HS-5 (cell line): ENCODE measurements around the gene ROPN1L.
"Not testable (repeated sequence)": the region's sequence is repeated elsewhere in the genome, so short reads cannot be mapped to it uniquely, and the experiment has no call there.

Experiments used
- DNase-seq: peaks from one replicate; pipeline ENCODE4 v3.0.0-alpha.2; 2012; ENCODE audit warnings: low read depth

The ROPN1L gene

DNA sequence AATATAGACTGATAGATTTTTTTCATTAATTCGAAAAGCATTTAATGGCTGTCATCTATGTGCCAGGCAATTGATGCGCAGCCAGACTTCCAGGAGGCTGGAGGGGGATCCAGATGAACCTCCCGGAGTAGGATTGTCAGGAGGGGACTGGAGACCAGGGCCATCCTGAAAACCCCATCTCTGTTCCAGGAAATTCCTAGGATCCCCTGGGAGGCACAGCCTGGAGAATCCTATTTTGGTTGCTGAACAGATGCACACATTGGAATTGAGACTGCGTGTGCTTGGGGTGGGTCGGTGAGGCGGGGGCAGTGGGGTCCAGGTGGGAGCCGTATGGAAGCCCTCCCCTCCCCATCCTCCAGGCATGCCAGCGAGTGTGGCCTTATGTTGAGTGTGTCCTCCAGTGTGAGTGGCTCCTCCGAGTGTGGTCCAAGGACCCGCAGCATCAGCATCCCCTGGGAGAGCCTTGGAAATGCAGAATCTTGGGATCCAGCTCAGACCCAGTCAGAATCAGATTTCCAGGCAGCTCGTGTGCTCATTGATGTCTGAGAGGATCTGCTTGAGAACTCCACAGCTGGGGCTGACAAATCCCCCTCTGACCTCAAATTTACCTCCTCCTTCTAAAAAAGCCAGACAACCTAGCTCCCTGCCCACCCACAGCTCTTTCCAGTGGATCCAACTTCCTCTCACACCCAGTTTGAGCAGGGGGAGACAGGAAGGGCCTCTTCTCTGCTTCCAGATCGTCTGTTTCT, 38.7 kb downstream of the ROPN1L start:
- no peak for DNase-seq

GRCh38 chr5:10481241-10481935, 39.7 kb downstream of the ROPN1L start:
- DNase-seq = no peak

DNA sequence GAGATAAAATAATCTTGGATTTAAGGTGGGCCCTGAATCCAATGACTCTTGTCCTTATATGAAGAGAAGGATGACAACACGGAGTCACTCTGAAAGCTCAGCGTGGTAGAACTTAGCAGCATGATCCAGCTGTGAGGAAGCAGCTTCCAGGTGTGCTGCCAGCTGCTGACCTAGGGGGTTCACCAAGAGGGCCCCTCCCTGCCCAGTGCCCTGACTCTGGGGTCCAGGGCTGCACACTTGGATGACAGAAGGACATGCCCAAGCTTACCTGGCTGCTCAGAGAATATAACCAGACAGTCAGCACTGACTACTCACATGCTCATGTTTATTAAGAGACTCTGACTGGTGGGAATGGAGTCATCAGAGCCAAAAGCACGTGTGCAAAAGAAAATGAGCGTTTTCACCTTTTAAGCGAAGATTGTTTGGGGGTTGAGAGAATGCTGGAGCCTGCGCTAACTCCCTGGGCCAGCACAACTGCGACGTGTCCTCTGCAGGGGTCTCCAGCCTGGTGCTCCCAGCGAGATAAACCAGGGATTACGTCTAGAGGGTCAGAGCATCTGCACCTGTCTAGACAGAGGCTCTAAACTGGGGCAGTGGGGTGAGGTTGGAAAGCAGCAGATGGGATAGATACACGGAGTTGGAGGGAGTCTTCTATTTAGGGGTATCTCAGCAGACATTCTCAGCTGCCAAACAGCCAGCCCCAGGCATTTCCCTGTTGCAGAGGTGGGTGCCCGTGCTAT, 41.3 kb downstream of the ROPN1L start:
- DNase-seq = no peak

DNA sequence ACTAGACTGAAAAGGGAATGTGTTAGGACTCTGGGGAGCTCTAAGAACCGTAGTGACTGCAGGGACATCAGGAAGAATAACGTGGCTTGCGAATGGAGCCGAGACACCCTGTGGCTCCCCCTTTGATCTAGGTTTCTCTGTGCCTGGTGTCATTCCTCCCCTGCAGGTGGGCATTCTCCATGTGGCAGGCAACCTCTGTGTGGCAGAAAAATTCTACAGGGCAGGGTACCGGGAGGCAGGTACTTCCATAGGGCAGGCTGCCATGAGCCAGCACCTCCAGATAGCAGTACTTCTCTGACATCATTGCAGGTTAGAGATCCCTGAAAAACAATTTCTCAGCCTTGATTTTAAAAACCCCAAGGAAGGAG, 43.1 kb downstream of the ROPN1L start:
- no peak for DNase-seq

- DNase-seq = no peak
These were observed 43.6 kb downstream of the ROPN1L start for GRCh38 chr5:10485142-10485795.

- DNase-seq = no peak
These were observed 44.2 kb downstream of the ROPN1L start for GRCh38 chr5:10485897-10486296.

DNA sequence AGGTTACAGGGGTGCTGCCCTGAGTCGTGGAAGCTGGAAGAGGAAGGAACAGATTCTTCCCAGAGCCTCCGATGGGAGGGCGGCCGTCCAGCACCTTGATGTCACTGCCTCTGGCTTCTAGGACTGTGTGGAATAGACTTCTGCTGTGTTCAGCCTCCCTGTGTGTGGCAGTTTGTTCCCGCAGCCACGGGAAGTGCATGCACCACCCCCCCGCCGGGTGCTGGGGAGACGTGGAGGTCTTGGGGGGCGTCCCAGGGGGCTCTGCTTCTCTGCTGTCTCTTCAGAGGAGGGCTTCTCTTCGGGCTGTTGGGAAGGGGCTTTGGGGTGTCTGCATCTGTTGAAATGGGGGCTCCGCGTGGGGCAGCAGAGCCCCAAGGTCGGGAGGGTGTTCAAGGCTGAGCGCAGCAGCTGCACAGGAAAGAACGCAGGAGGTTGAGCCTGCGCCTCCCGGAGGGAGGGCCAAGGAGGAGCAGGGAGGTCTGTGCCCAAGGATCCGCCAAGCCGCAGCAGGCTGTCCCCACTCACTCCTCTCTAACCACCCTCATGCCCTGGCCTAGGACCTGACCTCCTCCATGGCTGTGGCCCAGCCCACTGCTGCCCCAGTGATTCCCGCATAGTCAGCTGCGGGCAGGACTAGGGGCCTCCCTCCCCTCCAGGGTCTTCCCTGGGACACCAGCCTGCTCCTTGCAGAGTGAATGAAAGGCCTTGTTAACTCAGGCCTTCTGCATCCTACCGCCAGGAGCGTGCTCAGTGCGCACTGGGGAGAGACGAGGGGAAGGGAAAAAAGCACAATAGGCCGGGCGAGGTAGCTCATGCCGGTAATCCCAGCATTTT, 45.0 kb downstream of the ROPN1L start:
- DNase-seq = no peak

DNA sequence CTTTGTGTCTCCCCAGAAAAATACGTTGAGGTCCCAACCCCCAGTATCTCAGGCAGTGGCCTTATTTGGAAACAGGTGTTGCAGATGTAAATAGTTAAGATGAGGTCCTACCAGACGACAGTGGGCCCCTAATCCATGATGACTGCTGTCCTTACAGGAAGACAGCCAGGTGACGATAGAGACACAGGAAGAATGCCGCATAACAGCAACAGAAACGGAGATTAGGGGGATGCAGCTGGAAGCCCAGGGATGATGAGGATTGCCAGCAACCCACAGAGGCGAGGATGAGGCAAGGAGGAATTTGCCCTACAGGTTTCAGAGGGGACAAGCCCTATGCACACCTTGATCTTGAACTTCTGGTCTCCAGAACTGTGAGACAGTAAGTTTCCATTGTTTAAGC, 46.5 kb downstream of the ROPN1L start:
- DNase-seq = no peak

GRCh38 chr5:10489810-10490426, 48.2 kb downstream of the ROPN1L start:
- DNase-seq = no peak

DNA sequence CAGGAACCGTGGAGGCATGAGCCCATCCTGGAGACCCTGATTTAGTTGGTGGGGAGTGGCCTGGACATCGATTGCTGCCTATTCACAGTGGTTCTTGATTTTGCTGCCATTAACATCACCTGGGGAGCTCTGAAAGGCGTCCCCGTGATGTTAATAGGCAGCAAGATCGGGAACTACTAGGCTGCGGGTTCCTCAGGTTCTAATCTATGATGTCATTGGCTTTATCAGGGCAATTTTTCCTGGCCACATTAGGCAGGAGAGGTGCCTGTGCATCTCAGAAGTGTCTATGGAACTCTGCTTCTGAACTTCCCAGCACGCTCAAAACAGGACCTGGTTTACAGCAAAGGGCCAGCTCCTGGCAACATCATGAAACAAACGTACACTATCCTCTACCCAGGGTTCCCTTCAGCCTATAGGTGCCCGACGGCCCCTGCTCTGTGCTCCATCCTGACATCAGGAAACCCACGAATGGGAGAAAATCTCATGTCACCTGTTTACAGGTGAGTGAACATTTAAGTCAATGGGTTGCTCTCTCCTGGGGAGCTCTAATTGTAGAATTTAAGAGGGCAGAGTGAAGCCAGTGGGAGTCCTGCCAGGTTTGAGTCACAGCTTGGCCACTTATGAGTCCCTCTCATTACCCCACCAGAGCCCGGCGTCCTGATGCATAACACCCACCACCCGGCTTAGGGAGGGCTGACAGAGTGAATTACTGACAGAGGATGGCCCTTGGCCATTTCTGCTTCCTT, 49.4 kb downstream of the ROPN1L start:
- DNase-seq = no peak

DNA sequence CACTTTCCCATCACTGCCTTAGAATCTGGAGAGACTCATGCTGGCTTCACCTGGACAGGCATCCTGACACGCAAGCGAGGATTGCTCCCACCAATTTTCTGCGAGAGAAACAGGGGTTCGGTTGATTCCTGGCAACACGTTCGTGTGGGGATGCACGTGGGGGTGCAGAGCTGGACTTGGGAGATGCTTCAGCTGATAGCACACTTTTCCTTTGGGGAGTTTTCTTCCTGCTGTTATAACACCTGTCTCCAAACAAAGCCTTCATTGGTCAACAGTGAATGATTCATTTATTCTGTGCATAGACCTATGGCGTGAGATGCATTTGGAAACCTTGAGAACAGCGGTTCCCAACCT, 50.0 kb downstream of the ROPN1L start:
- no peak for DNase-seq

DNA sequence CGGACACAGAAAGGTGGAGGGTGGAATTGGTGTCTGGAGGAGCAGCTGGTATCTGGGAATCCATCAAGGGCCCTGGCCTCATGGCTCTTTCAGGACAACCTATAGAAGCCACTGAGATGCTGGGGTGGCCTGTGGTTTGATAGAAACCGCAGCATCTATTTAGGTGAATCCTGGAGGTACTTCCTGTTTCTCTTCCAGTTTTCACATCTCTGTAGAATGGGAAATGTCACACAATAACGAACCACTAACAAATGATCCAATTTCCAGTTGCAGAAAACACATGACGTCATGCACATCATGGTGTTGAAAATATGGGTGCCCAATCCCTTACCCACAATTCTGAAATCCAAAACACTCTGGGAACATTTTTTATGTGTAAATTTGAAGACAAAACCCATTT, 52.2 kb downstream of the ROPN1L start:
- no peak for DNase-seq

GRCh38 chr5:10494497-10494896, 52.8 kb downstream of the ROPN1L start:
- DNase-seq = not testable (repeated sequence)

GRCh38 chr5:10497554-10497953, 55.9 kb downstream of the ROPN1L start:
- DNase-seq = no peak

- DNase-seq = no peak
These were observed 56.7 kb downstream of the ROPN1L start for GRCh38 chr5:10498350-10498749.

DNA sequence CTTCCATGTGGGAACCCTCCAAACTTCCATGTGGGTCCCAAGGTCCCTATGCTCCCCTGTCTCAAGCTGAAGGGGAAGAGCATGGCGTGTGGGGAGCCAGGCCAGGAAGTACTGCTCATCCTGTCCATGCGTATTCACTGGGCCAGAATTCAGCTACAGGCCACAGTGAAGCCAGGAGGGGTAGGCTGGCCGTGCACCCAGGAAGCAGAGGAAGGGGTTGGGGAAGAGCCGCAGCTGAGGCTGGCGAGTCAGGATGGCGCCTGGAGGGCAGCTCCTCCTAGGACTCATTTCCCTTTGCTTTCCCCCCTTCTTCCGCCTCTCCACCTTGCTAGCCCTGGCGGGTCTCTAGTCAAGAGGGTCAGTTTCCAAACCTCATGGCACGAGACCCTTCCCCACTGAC, 57.4 kb downstream of the ROPN1L start:
- no peak for DNase-seq

- no peak for DNase-seq
These were observed 58.1 kb downstream of the ROPN1L start for GRCh38 chr5:10499776-10500175.

DNA sequence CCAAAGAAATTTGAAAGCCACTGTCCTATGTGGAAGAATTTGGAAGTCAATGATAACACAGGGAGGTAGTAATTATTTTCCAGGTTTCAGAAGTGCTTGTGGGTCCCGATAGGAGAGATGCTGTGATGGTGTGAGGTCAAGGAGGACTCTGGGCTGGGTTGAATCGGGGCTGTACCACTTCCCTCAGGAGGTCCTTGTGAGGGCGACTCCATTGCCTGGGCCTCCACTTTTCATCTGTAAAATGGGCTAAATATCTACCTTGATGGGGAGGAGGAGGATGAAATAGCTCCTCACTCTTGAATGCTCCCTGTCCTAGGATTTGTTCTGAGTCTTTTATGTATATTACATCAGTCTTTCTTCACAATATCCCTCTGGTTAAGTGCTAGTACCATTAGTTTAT, 59.0 kb downstream of the ROPN1L start:
- no peak for DNase-seq

- DNase-seq = no peak
These were observed 59.9 kb downstream of the ROPN1L start for GRCh38 chr5:10501554-10502075.

DNA sequence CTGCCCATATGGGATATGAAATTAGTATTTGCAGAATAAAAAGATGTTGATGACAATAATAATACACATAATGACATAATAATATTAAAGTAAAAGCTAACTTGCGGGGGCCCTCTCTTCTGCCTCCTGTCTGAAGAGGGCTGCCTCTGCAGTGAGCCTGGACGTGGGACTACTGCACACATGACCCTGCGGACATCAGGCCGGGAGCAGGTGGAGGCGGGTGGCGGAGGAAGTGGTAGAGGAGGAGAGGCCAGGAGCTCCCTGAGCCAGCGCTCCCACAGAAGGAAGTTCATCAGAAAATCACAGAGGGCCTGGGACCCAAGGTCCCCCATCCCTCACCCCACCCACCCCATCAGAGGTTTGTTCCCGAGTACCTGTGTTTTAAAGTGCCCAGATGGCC, 60.5 kb downstream of the ROPN1L start:
- no peak for DNase-seq
